Nephron (organoid): ENCODE data around the gene UBE4B.
"Not testable (repeated sequence)": the region's sequence is repeated elsewhere in the genome, so short reads cannot be mapped to it uniquely, and the experiment has no call there.

ENCODE experiments used
- H3K27ac Mint-ChIP-seq, 3 experiments: 2 replicates each; pipeline ENCODE4 v1.8.0; 2020; ENCODE audit warnings: mixed read lengths in 3 of 3, mild to moderate bottlenecking in 2 of 3, moderate library complexity in 1 of 3
- H3K27me3 Mint-ChIP-seq: 2 replicates; pipeline ENCODE4 v1.8.0; 2021; ENCODE audit warnings: low read depth, mild to moderate bottlenecking, moderate library complexity, mixed read lengths
- H3K36me3 Mint-ChIP-seq: 2 replicates; pipeline ENCODE4 v1.8.0; 2020; ENCODE audit warnings: low read depth, mixed read lengths
- H3K4me1 Mint-ChIP-seq: 2 replicates; pipeline ENCODE4 v1.8.0; 2020; ENCODE audit warnings: mixed read lengths
- H3K4me3 Mint-ChIP-seq, 3 experiments: 2 replicates each; pipeline ENCODE4 v1.8.0; 2020; ENCODE audit warnings: mild to moderate bottlenecking in 3 of 3, mixed read lengths in 3 of 3, moderate library complexity in 2 of 3
- H3K9me3 Mint-ChIP-seq: 2 replicates; pipeline ENCODE4 v1.8.0; 2020; ENCODE audit warnings: mixed read lengths
- TF ChIP-seq, protein P1 (sequence below), 3 experiments: fragments of 200-600 bp; sonication (generic); IDR thresholded peaks; one replicate each; pipeline ENCODE4 v1.5.0; 2021; ENCODE audit warnings: antibody characterized with exemption in 3 of 3; ENCODE audit not compliant: unreplicated experiment in 3 of 3

The UBE4B gene

DNA sequence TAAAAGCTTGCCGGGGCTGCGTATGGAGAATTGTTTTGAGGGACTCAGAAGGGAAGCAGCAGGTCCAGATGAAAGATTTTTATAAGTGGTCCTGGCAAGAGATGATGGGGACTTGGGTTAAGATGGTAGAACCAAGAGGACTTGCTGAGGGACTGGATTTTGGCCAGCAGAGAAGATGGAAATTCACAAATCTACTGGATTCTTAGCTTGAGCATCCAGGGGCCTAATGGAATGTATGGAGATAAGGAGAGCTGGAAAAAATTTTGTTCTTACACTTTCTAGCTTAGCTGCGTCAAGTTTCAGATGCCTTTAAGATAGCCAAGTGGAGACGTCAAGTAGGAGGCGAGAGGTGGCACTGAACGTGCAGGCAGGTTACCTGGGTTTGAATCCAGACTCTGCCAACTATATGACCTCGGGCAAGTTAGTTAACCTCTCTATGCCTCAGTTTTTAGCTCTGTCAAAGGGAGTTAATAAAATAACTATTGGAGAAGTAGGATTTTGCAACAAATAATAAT, 39.1 kb upstream of the UBE4B start:
- peaks cover 49% of the 10 kb centered on the region for H3K27me3 Mint-ChIP-seq

DNA sequence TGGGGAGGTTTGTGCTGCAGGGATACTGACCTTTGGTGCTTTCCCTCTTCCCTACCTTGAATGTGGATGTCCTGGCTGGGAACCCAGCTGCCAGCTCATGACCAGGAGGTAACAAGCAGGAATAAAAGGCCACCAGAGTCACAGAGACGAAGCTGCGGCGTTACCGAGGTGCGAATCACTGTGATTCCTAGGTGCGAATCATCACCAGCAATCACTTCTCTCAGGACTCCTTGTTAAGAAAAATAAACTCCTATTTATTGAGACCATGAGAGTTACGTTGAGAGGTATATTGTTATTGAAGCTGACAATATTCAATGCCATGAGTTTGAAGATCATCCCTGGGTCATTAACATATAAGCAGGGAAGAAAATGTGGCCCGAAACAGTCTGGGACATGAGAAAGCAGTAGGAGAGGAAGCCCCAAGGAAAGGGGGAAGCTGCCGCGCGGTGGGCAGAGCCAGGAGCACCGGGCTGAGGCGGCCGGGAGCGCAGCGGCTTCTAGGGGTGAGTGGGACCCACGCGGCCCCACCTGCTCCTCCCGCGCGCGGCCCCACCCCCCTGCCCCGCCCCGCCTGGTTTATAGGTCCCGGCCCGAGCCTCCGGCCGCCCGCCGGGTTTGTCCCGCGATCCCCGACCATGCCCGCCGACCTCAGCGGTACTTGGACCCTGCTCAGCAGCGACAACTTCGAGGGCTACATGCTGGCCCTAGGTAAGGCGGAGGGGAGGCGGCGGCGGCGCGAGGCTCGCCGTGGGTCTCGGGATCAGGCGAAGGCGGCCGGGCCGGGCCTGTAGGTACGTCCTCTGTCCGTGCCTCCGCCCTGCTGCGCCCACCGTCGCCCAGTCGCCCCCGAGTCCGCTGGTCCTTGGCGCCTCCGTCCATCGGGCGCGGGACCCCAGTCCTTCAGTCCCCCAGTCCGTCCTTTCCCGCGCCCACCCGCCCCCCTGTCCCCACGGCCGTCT, 35.9 kb upstream of the UBE4B start, which contains the start of gene RBP7:
RBP7 (plus strand) TSS at position 605 of the 959 bp plus-strand sequence; CDS start at position 636, 31 bp downstream.
- Mint-ChIP-seq H3K27ac (no peak within 1 kb of the TSS), H3K36me3 (no peaks in the 10 kb centered on the region), H3K4me1 (peaks cover 5% of the 10 kb centered on the region), H3K9me3 (no peaks in the 10 kb centered on the region), H3K27me3 (peaks cover 69% of the 10 kb centered on the region), H3K4me3 (peak within 1 kb of the TSS; percentile 82 to 86 (median 82))
- TF ChIP-seq, protein P1, sequence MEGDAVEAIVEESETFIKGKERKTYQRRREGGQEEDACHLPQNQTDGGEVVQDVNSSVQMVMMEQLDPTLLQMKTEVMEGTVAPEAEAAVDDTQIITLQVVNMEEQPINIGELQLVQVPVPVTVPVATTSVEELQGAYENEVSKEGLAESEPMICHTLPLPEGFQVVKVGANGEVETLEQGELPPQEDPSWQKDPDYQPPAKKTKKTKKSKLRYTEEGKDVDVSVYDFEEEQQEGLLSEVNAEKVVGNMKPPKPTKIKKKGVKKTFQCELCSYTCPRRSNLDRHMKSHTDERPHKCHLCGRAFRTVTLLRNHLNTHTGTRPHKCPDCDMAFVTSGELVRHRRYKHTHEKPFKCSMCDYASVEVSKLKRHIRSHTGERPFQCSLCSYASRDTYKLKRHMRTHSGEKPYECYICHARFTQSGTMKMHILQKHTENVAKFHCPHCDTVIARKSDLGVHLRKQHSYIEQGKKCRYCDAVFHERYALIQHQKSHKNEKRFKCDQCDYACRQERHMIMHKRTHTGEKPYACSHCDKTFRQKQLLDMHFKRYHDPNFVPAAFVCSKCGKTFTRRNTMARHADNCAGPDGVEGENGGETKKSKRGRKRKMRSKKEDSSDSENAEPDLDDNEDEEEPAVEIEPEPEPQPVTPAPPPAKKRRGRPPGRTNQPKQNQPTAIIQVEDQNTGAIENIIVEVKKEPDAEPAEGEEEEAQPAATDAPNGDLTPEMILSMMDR (IDR thresholded peaks at IDR 0.05; ENCODE audit: unreplicated experiment in 3 of 3): no peak

More for the DNA sequence above, 39.1 kb upstream of the UBE4B start:
- no peaks in the 10 kb centered on the region for H3K36me3 Mint-ChIP-seq
- H3K9me3 Mint-ChIP-seq: no peaks in the 10 kb centered on the region
- peaks cover 5% of the 10 kb centered on the region for H3K4me1 Mint-ChIP-seq
- no peak overlapping the region for H3K4me3 Mint-ChIP-seq
- TF ChIP-seq, protein P1 (IDR thresholded peaks at IDR 0.05; ENCODE audit: unreplicated experiment in 3 of 3): no peak
- H3K27ac Mint-ChIP-seq: no peak overlapping the region

DNA sequence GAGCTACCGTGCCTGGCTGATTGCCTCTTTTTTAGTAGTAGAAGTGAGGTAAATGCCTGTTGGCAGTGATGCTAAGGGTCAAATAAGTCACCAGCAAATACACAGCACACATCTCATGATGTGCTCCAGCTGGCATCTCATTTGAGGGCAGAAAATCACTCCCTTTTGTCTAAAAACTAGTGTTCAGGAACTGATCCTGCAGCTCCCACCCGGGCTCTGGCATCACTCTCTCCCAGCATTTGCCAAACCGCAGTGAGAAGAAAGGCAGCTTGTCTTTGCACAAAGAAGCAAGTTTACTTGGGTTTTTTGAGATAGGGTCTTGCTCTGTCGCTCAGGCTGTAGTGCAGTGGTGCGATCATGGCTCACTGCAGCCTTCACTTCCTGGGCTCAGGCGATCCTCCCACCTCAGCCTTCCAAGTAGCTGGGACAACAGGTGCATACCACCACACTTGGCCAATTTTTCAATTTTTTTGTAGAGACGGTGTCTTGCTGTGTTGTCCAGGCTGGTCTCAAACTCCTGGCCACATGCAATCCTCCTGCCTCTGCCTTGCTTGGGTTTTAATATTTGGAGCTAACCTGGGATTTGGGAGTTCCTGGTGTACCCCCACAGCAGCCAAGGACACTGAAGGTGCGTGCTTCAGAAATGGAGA, 31.6 kb upstream of the UBE4B start:
- Mint-ChIP-seq H3K27ac (no peak overlapping the region), H3K4me3 (no peak overlapping the region), H3K4me1 (peaks cover 5% of the 10 kb centered on the region), H3K27me3 (peaks cover 52% of the 10 kb centered on the region), H3K36me3 (no peaks in the 10 kb centered on the region), H3K9me3 (no peaks in the 10 kb centered on the region)
- TF ChIP-seq, protein P1 (IDR thresholded peaks at IDR 0.05; ENCODE audit: unreplicated experiment in 3 of 3): no peak

DNA sequence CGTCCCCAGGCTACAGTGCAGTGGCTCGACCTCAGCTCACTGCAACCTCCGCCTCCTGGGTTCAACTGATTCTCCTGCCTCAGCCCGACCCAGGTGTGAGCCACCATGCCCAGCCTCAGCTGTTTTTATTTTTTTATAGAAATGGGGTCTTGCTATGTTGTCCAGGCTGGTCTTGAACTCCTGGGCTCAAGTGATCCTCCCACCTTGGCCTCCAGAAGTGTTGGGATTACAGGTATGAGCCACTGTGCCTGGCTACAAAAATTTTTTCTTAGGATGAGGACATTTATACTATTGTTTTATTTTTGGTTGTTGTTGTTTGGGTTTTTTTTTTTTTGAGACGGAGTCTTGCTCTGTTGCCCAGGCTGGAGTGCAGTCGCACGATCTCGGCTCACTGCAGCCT, 27.5 kb upstream of the UBE4B start:
- H3K9me3 Mint-ChIP-seq, H3K36me3 Mint-ChIP-seq, H3K27ac Mint-ChIP-seq, H3K4me1 Mint-ChIP-seq, H3K4me3 Mint-ChIP-seq: not testable (repeated sequence)
- peaks cover 17% of the 10 kb centered on the region for H3K27me3 Mint-ChIP-seq

DNA sequence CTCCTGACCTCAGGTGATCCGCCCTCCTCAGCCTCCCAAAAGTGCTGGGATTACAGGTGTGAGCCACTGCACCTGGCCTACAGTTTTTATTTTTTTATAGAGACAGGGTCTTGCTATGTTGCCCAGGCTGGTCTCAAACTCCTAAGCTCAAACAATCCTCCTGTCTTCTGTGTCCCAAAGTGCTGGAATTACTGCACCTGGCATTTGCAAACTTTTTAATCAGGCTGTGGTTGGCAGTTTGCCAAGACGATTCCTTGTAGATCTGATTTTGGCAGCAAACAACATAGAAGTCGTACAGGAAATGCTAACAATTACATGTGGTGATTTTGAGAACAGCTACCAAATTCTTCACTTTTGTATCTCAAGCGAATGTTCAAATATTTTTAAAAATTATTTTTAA, 25.6 kb upstream of the UBE4B start:
- TF ChIP-seq, protein P1 (IDR thresholded peaks at IDR 0.05; ENCODE audit: unreplicated experiment in 3 of 3): no peak
- no peaks in the 10 kb centered on the region for H3K36me3 Mint-ChIP-seq
- H3K27ac Mint-ChIP-seq: no peak overlapping the region
- H3K4me3 Mint-ChIP-seq: no peak overlapping the region
- H3K4me1 Mint-ChIP-seq: no peaks in the 10 kb centered on the region
- H3K9me3 Mint-ChIP-seq: no peaks in the 10 kb centered on the region
- H3K27me3 Mint-ChIP-seq: peaks cover 4% of the 10 kb centered on the region

DNA sequence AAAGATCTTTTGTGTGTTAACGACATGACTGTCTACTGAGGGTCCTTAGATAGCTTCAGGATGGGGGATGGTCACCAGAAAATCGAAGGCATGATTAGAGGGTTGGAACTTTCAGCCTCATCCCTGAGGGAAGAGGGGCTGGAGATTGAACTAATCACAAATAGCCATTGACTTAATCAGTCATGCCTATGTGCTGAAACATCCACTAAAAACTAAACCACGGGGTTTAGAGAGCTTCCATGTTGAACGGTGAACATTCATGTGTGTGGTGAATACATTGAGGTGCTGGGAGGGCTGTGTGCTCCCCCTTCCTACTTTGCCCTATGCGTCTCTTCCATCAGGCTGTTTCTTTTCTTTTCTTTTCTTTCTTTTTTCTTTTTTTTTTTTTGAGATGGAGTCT, 18.7 kb upstream of the UBE4B start:
- peaks cover 14% of the 10 kb centered on the region for H3K4me1 Mint-ChIP-seq
- no peaks in the 10 kb centered on the region for H3K9me3 Mint-ChIP-seq
- no peaks in the 10 kb centered on the region for H3K27me3 Mint-ChIP-seq
- TF ChIP-seq, protein P1 (IDR thresholded peaks at IDR 0.05; ENCODE audit: unreplicated experiment in 3 of 3): no peak
- H3K36me3 Mint-ChIP-seq: no peaks in the 10 kb centered on the region
- no peak overlapping the region for H3K27ac Mint-ChIP-seq
- H3K4me3 Mint-ChIP-seq: no peak overlapping the region
